C4-2B (cell line): ENCODE data around the gene EPHA5.

Experiments used
- H3K27ac ChIP-seq: fragments of 450-650 bp; 2 replicates; pipeline ENCODE4 v1.5.1; 2017
- ZFX ChIP-seq: fragments of 450-650 bp; IDR thresholded peaks from 2 replicates; pipeline ENCODE4 v1.6.1; 2017
- TF ChIP-seq, protein P1 (sequence below): fragments of 450-650 bp; conservative IDR thresholded peaks from 2 replicates; pipeline ENCODE4 v1.5.1; 2017; ENCODE audit warnings: mild to moderate bottlenecking

Gene EPHA5

DNA sequence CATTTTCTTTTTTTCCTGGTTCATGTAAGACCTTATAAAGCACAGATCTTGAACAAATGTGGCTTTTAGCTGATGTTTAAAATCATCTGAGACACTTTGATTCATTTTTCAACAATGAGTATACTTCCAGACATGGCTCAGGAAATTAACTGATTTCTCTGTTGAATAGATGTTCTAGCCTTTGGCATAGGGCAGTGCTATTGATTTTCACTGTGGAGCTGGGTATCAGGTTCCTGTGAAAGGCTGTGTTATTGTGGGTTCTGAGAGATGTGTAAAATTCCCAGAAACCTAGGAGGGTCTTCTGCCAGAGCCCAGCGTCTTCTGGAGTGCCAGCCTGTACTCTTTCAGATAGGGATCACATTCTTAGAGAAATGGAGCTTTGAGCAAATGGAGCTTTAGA lies 278.9 kb downstream of the EPHA5 start:
- H3K27ac ChIP-seq, result no peak overlapping the region
- TF ChIP-seq ZFX, result no peak
- TF ChIP-seq, protein P1, sequence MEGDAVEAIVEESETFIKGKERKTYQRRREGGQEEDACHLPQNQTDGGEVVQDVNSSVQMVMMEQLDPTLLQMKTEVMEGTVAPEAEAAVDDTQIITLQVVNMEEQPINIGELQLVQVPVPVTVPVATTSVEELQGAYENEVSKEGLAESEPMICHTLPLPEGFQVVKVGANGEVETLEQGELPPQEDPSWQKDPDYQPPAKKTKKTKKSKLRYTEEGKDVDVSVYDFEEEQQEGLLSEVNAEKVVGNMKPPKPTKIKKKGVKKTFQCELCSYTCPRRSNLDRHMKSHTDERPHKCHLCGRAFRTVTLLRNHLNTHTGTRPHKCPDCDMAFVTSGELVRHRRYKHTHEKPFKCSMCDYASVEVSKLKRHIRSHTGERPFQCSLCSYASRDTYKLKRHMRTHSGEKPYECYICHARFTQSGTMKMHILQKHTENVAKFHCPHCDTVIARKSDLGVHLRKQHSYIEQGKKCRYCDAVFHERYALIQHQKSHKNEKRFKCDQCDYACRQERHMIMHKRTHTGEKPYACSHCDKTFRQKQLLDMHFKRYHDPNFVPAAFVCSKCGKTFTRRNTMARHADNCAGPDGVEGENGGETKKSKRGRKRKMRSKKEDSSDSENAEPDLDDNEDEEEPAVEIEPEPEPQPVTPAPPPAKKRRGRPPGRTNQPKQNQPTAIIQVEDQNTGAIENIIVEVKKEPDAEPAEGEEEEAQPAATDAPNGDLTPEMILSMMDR, result no peak

GRCh38 chr4:65386927-65387326 lies 283.4 kb downstream of the EPHA5 start:
- H3K27ac ChIP-seq, result no peak overlapping the region
- TF ChIP-seq, protein P1, result no peak
- TF ChIP-seq ZFX, result no peak

- no peak for TF ChIP-seq ZFX
- TF ChIP-seq, protein P1, result no peak
- no peak overlapping the region for H3K27ac ChIP-seq
Observed at GRCh38 chr4:65383589-65384305, 286.5 kb downstream of the EPHA5 start.

DNA sequence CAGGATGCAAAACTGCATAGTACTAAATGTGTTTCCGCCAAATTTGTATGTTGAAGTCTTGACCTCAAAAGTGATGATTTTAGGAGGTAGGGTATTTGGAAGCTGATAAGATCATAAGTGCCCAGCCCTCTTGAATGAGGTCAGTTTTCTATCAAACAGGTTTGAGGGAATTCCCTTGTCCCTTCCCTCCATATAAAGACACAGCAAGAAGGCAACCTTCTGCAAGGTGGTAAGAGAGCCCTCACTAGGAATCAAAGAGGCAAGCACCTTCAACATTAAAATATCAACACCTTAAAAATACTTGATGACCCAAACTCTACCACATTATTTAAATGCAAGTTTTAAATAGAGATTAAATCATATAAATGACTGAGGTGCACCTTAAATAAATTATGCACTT lies 288.6 kb downstream of the EPHA5 start:
- TF ChIP-seq, protein P1, result no peak
- H3K27ac ChIP-seq, result no peak overlapping the region

GRCh38 chr4:65370709-65371108 lies 299.6 kb downstream of the EPHA5 start:
- TF ChIP-seq, protein P1, result no peak
- no peak for TF ChIP-seq ZFX
- H3K27ac ChIP-seq, result no peak overlapping the region

DNA sequence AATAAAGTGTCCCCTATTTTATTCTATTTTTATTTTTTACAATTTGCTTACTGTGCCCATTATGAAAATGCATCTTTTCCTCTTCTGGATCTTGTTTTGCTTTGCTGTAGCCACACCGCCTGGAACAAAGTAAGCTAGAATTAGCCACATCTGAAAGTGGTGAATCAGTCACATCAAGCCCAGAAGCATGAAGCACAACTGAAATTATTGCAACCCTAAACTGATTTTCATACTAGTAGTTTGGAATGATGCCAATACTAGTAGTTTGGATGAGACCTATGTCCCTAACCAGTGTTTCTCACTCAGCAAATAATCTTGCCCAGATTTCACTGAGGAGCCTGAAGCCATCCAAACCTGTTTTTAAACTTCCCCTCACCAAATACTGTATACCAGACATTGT lies 303.0 kb downstream of the EPHA5 start:
- TF ChIP-seq, protein P1, result no peak
- no peak for TF ChIP-seq ZFX
- no peak overlapping the region for H3K27ac ChIP-seq

DNA sequence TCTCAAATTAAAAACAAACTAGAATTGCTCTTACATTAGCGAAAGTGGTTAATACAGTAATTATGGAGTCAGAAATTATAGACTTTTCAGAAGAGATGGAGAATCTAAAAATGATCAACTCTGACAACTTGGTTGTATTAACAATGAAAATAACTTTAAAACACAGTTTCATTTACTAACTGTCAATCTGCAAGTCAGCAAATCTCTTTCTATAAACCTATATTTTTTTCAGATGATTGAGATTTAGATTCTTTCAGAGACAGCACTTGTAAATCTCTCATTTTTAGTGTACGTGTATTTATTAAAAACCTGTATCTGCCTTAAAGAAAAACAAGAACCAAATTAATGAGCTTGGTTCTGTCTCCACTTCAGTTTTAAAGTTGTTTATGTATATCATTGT lies 311.4 kb downstream of the EPHA5 start:
- no peak for TF ChIP-seq ZFX
- TF ChIP-seq, protein P1, result no peak
- no peak overlapping the region for H3K27ac ChIP-seq
